Vagina (tissue), 2 donors: ENCODE measurements around the gene NKD2. TPM values are rescaled to one million over a fixed set of nuclear protein-coding genes. Genes with fewer than 3 reads are reported as not detected.

Experiments used
- DNase-seq, 2 donors: peaks; one replicate each; pipeline ENCODE4 v3.0.0-alpha.2; 2017; ENCODE audit errors: extremely low spot score in 2 of 2
- H3K27ac ChIP-seq: fragments of 200-600 bp; sonication (generic); one replicate; pipeline ENCODE4 v1.5.1; 2019
- H3K27me3 ChIP-seq: fragments of 200-600 bp; sonication (generic); one replicate; pipeline ENCODE4 v1.5.1; 2019
- H3K36me3 ChIP-seq, 2 donors: fragments of 200-600 bp; sonication (generic); one replicate each; pipeline ENCODE4 v1.5.1; 2017 to 2019
- H3K4me1 ChIP-seq: fragments of 200-600 bp; sonication (generic); one replicate; pipeline ENCODE4 v1.5.1; 2019
- H3K4me3 ChIP-seq, 2 donors: fragments of 200-600 bp; sonication (generic); 1 replicate in 1 of 2; 2 replicates in 1 of 2; pipeline ENCODE4 v1.5.1; 2016 to 2019
- H3K9me3 ChIP-seq: fragments of 200-600 bp; sonication (generic); one replicate; pipeline ENCODE4 v1.5.1; 2019
- CTCF ChIP-seq, 3 experiments: fragments of 450-650 bp in 2 of 3; fragments of 200-600 bp in 1 of 3; sonication (generic) in 1 of 3; IDR thresholded peaks; one replicate each; pipeline ENCODE4 v1.5.1; 2017 to 2019; ENCODE audit warnings: antibody characterized with exemption in 3 of 3, mild to moderate bottlenecking in 2 of 3, moderate library complexity in 2 of 3
- POLR2A ChIP-seq, 2 donors: fragments of 450-650 bp; IDR thresholded peaks; one replicate each; pipeline ENCODE4 v1.6.1; 2017; ENCODE audit warnings: antibody characterized with exemption in 2 of 2, mild to moderate bottlenecking in 2 of 2, moderate library complexity in 2 of 2
- POLR2AphosphoS5 ChIP-seq, 2 donors: sonication (generic); formaldehyde crosslinking; IDR thresholded peaks; one replicate each; pipeline ENCODE4 v1.9.0; 2017; ENCODE audit warnings: antibody characterized with exemption in 2 of 2, mild to moderate bottlenecking in 2 of 2, low read depth in 1 of 2; ENCODE audit not compliant: insufficient read depth in 1 of 2
- intact Hi-C: fragments of 100-400 bp; cut with DNase I; formaldehyde crosslinking; loops from one replicate; pipeline ENCODE4 v1.15.1; 2023
- total RNA-seq: library from RNA; depleted of rRNA; stranded (reverse); fragments of >200 nt; gene quantifications from one replicate; pipeline ENCODE4 v1.2.3, GENCODE V29; 2016

Gene NKD2
- total RNA-seq, 1 donor from 2014 or later = 2.0 TPM

- no peak overlapping the region for H3K4me3 ChIP-seq
- TF ChIP-seq POLR2A (IDR thresholded peaks at IDR 0.05) (no peak), POLR2AphosphoS5 (IDR thresholded peaks at IDR 0.05; ENCODE audit: insufficient read depth in 1 of 2, low read depth in 1 of 2) (no peak), CTCF (IDR thresholded peaks at IDR 0.05) (no peak)
- no peaks in the 10 kb centered on the region for H3K4me1 ChIP-seq
- H3K36me3 ChIP-seq = peaks cover 0 to 13% of the 10 kb centered on the region in 2 donors
- no peak overlapping the region for H3K27ac ChIP-seq
- no peaks in the 10 kb centered on the region for H3K27me3 ChIP-seq
- no peak for DNase-seq
- intact Hi-C loops = no loop called here
- no peaks in the 10 kb centered on the region for H3K9me3 ChIP-seq
Observed at GRCh38 chr5:1067141-1068121, 58.8 kb downstream of the NKD2 start.

- no peak overlapping the region for H3K27ac ChIP-seq
- no peak overlapping the region for H3K4me3 ChIP-seq
- DNase-seq = no peak
- no peaks in the 10 kb centered on the region for H3K9me3 ChIP-seq
- H3K27me3 ChIP-seq = no peaks in the 10 kb centered on the region
- intact Hi-C loops = no loop called here
- H3K4me1 ChIP-seq = no peaks in the 10 kb centered on the region
- TF ChIP-seq CTCF (IDR thresholded peaks at IDR 0.05) (no peak), POLR2AphosphoS5 (IDR thresholded peaks at IDR 0.05; ENCODE audit: insufficient read depth in 1 of 2, low read depth in 1 of 2) (no peak), POLR2A (IDR thresholded peaks at IDR 0.05) (no peak)
- peaks cover 0 to 10% of the 10 kb centered on the region in 2 donors for H3K36me3 ChIP-seq
Observed at GRCh38 chr5:1068204-1068894, 59.7 kb downstream of the NKD2 start.

- H3K4me1 ChIP-seq = no peaks in the 10 kb centered on the region
- H3K36me3 ChIP-seq = peaks cover 0 to 10% of the 10 kb centered on the region in 2 donors
Observed at GRCh38 chr5:1068895-1069719, 60.5 kb downstream of the NKD2 start.

GRCh38 chr5:1069720-1070088 lies 61.1 kb downstream of the NKD2 start:
- TF ChIP-seq POLR2A (IDR thresholded peaks at IDR 0.05) (no peak), POLR2AphosphoS5 (IDR thresholded peaks at IDR 0.05; ENCODE audit: insufficient read depth in 1 of 2, low read depth in 1 of 2) (no peak), CTCF (IDR thresholded peaks at IDR 0.05) (no peak)
- Histone ChIP-seq H3K9me3 (no peaks in the 10 kb centered on the region), H3K27me3 (no peaks in the 10 kb centered on the region), H3K27ac (no peak overlapping the region), H3K4me1 (no peaks in the 10 kb centered on the region), H3K36me3 (peaks cover 0 to 10% of the 10 kb centered on the region in 2 donors), H3K4me3 (no peak overlapping the region)
- DNase-seq = no peak
- intact Hi-C loops = no loop called here

More at GRCh38 chr5:1068895-1069719, 60.5 kb downstream of the NKD2 start:
- DNase-seq = no peak
- intact Hi-C loops = no loop called here
- no peaks in the 10 kb centered on the region for H3K9me3 ChIP-seq
- H3K27ac ChIP-seq = no peak overlapping the region
- no peak overlapping the region for H3K4me3 ChIP-seq
- H3K27me3 ChIP-seq = no peaks in the 10 kb centered on the region
- TF ChIP-seq POLR2A (IDR thresholded peaks at IDR 0.05) (no peak), CTCF (IDR thresholded peaks at IDR 0.05) (no peak), POLR2AphosphoS5 (IDR thresholded peaks at IDR 0.05; ENCODE audit: insufficient read depth in 1 of 2, low read depth in 1 of 2) (no peak)
